Nephron progenitor cell (in vitro differentiated cells): ENCODE data around the gene PHACTR1.
"Not testable (repeated sequence)": the region's sequence is repeated elsewhere in the genome, so short reads cannot be mapped to it uniquely, and the experiment has no call there.

ENCODE experiments used
- DNase-seq: peaks from one replicate; pipeline ENCODE4 v3.0.0; 2021
- H3K27ac Mint-ChIP-seq: 2 replicates; pipeline ENCODE4 v1.8.0; 2021; ENCODE audit warnings: mild to moderate bottlenecking, moderate library complexity, mixed read lengths
- H3K27me3 Mint-ChIP-seq: 2 replicates; pipeline ENCODE4 v1.8.0; 2021; ENCODE audit warnings: mild to moderate bottlenecking, low read depth, mixed read lengths; ENCODE audit not compliant: poor library complexity
- H3K36me3 Mint-ChIP-seq: 2 replicates; pipeline ENCODE4 v1.8.0; 2021; ENCODE audit warnings: low read depth, mixed read lengths
- H3K4me1 Mint-ChIP-seq: 2 replicates; pipeline ENCODE4 v1.8.0; 2021; ENCODE audit warnings: mixed read lengths
- H3K4me3 Mint-ChIP-seq: 2 replicates; pipeline ENCODE4 v1.8.0; 2021; ENCODE audit warnings: mild to moderate bottlenecking, moderate library complexity, mixed read lengths
- H3K9me3 Mint-ChIP-seq: 2 replicates; pipeline ENCODE4 v1.8.0; 2021; ENCODE audit warnings: mild to moderate bottlenecking, moderate library complexity, mixed read lengths
- TF ChIP-seq, protein P1 (sequence below): fragments of 200-600 bp; sonication (generic); IDR thresholded peaks from 2 replicates; pipeline ENCODE4 v1.5.0; 2021; ENCODE audit warnings: antibody characterized with exemption

PHACTR1 gene

DNA sequence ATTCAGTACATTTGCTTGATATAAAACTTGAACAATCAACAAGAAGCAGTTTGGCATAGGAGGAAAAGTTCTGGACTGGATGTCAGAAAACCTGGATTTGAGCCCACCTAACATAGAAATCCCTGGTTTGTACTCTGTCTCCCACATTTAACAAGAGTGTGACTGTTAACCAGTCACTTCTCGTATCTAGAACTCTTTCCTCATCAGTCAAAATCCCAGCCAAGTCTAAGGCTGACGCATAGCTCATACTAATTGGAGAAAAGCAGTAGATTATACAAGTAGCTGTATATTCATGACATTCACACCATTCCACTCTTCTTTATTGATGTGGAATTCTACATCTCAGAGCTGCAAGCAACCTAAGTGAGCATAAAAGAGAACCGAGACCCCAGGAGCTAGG, 222.7 kb downstream of the PHACTR1 start:
- TF ChIP-seq, protein P1, sequence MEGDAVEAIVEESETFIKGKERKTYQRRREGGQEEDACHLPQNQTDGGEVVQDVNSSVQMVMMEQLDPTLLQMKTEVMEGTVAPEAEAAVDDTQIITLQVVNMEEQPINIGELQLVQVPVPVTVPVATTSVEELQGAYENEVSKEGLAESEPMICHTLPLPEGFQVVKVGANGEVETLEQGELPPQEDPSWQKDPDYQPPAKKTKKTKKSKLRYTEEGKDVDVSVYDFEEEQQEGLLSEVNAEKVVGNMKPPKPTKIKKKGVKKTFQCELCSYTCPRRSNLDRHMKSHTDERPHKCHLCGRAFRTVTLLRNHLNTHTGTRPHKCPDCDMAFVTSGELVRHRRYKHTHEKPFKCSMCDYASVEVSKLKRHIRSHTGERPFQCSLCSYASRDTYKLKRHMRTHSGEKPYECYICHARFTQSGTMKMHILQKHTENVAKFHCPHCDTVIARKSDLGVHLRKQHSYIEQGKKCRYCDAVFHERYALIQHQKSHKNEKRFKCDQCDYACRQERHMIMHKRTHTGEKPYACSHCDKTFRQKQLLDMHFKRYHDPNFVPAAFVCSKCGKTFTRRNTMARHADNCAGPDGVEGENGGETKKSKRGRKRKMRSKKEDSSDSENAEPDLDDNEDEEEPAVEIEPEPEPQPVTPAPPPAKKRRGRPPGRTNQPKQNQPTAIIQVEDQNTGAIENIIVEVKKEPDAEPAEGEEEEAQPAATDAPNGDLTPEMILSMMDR, result no peak
- Mint-ChIP-seq H3K36me3 (no peaks in the 10 kb centered on the region), H3K27me3 (no peaks in the 10 kb centered on the region), H3K9me3 (peaks cover 12% of the 10 kb centered on the region), H3K4me3 (no peak overlapping the region), H3K4me1 (peaks cover 17% of the 10 kb centered on the region), H3K27ac (no peak overlapping the region)
- DNase-seq, result no peak

DNA sequence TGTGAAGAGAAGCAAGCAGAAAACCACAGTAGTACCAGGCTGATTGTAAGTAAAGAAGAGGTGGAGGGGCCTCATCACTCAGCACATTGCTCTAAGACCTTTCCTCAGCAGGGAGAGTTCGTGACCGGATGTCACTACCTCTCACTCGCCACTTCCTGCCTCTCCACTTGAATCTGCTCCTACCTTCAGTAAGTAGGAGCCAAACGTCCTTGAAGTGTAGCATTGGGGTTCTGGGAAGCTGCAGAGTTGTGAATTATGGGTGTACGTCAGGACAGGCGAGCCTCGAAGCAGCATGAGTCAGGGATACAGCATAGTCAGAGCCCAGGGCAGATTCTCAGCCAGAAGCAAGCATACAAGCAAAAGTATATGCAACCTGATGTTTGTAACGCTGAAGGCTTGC, 224.9 kb downstream of the PHACTR1 start:
- Mint-ChIP-seq H3K9me3 (peaks cover 12% of the 10 kb centered on the region), H3K4me1 (peaks cover 19% of the 10 kb centered on the region), H3K4me3 (no peak overlapping the region), H3K27me3 (no peaks in the 10 kb centered on the region), H3K36me3 (no peaks in the 10 kb centered on the region), H3K27ac (no peak overlapping the region)
- DNase-seq, result no peak
- TF ChIP-seq, protein P1, result no peak

DNA sequence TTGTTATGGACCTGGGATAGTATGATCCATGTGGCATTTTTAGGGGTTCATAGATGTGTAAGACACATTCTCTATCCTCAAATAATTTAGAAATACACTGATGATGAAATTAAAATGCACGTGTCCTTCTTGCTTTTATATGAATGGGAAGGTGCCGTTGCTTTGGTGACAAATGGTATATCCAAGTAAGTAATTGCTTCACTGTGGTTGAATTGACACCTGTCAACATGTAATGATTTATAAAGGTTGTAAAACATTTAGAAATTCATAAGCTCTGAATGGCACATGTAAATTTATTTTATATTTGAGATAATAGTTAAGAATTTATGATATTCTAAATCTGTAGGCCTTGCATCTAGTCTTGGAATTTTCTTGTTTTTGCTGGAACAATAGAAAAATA, 227.0 kb downstream of the PHACTR1 start:
- no peak overlapping the region for H3K4me3 Mint-ChIP-seq
- H3K27me3 Mint-ChIP-seq, result no peaks in the 10 kb centered on the region
- no peaks in the 10 kb centered on the region for H3K36me3 Mint-ChIP-seq
- H3K4me1 Mint-ChIP-seq, result peaks cover 26% of the 10 kb centered on the region
- no peak for DNase-seq
- H3K9me3 Mint-ChIP-seq, result peaks cover 7% of the 10 kb centered on the region
- TF ChIP-seq, protein P1, result no peak
- no peak overlapping the region for H3K27ac Mint-ChIP-seq

DNA sequence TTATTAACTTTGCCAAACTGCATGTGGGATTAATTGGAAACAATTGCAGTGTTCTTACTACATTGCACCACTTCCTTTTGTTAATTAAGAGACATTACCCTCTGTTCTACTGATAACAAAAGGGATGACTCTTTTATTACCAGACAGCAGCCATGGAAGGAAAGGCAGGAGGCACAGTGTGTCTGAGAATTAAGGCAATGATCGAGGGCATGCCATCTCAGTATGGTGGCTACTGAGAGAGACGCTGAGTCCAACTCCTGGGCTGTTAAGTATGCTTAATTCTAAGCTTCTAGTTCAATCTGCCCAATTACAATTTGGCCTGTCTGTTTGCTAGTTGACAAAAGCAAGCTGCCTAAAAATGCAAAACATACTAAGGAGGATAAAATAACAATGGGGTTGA, 227.4 kb downstream of the PHACTR1 start:
- no peak for DNase-seq
- H3K4me1 Mint-ChIP-seq, result peaks cover 26% of the 10 kb centered on the region
- H3K9me3 Mint-ChIP-seq, result peaks cover 3% of the 10 kb centered on the region
- no peaks in the 10 kb centered on the region for H3K27me3 Mint-ChIP-seq
- no peak overlapping the region for H3K4me3 Mint-ChIP-seq
- no peaks in the 10 kb centered on the region for H3K36me3 Mint-ChIP-seq
- H3K27ac Mint-ChIP-seq, result no peak overlapping the region
- TF ChIP-seq, protein P1, result no peak

DNA sequence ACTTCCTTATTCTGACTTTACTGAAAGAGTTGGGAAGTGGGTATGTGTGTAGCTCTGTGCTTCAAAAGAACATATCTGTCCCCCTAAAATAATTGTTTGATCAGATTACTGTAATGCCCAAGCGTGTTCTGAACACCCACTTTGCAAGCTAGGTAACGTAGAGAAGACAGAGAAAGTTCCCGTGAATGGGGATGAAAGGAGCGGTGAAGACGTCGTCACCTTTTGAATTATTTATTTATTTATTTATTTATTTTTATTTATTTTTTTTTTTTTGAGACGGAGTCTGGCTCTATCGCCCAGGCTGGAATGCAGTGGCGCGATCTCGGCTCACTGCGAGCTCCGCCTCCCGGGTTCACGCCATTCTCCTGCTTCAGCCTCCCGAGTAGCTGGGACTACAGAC, 228.0 kb downstream of the PHACTR1 start:
- not testable (repeated sequence) for H3K27me3 Mint-ChIP-seq, H3K4me3 Mint-ChIP-seq, H3K9me3 Mint-ChIP-seq, H3K36me3 Mint-ChIP-seq, DNase-seq, H3K27ac Mint-ChIP-seq
- peaks cover 26% of the 10 kb centered on the region for H3K4me1 Mint-ChIP-seq

DNA sequence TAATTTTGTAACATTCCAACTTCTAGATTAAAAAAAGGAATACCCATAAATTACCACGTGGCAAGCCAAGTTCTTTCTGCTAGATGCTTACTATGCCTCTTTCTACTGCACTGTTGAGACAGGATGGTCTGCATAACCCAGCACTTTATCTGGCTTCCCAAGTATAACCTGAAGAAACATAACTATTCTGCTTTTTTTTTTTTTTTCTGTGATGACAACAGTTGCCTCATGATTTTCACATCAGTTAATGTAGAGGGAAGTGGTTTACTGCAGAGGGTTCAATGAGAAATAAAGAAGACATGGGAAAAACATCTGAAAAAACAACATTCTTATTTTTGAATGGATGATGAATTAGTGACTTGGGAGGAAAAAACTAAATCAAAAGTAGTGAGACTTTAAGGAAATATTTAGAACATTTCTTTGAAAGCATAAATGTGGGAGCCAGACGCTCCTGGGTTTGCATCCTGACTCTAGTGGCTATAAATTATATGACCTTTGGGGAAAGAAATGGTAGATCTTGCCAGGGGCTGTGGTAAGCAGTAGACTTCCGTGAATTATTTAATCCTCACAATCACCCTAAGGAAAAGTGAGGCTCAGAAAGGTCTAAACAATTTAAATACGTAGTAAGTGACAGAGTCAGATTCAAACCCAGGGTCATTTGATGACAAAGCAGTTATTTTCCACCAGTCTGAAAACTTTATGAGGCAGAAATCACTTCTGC, 230.7 kb downstream of the PHACTR1 start:
- H3K36me3 Mint-ChIP-seq, result no peaks in the 10 kb centered on the region
- TF ChIP-seq, protein P1, result no peak
- DNase-seq, result no peak

More for the DNA sequence above, 230.7 kb downstream of the PHACTR1 start:
- no peak overlapping the region for H3K4me3 Mint-ChIP-seq
- H3K9me3 Mint-ChIP-seq, result peaks cover 3% of the 10 kb centered on the region
- H3K27ac Mint-ChIP-seq, result no peak overlapping the region
- H3K27me3 Mint-ChIP-seq, result peaks cover 7% of the 10 kb centered on the region
- peaks cover 20% of the 10 kb centered on the region for H3K4me1 Mint-ChIP-seq
